GM21717 (cell line): Measurements from ENCODE around the gene INSIG1.

Source experiments
- ATAC-seq: cut with Tn5 transposase; IDR thresholded peaks from one replicate; pipeline ENCODE4 v1.9.1; 2021; ENCODE audit warnings: mild to moderate bottlenecking, moderate library complexity; ENCODE audit not compliant: unreplicated experiment

Gene INSIG1

GRCh38 chr7:155297517-155298287, at the start of gene INSIG1:
Gene INSIG1 (plus strand): TSS chr7:155297878. CDS start chr7:155298286, 408 bp downstream.
- ATAC-seq, result peak; percentile 60

GRCh38 chr7:155248366-155248756, 49.3 kb upstream of the INSIG1 start:
- ATAC-seq, result no peak

GRCh38 chr7:155251831-155252230, 45.8 kb upstream of the INSIG1 start:
- no peak for ATAC-seq

GRCh38 chr7:155252444-155252887, 45.2 kb upstream of the INSIG1 start:
- no peak for ATAC-seq

GRCh38 chr7:155252892-155253501, 44.7 kb upstream of the INSIG1 start:
- ATAC-seq, result no peak

GRCh38 chr7:155254018-155254417, 43.7 kb upstream of the INSIG1 start:
- no peak for ATAC-seq

GRCh38 chr7:155255071-155255470, 42.6 kb upstream of the INSIG1 start:
- no peak for ATAC-seq

GRCh38 chr7:155255621-155256020, 42.1 kb upstream of the INSIG1 start:
- ATAC-seq, result no peak

- no peak for ATAC-seq
Observed at GRCh38 chr7:155256081-155256760, 41.5 kb upstream of the INSIG1 start.

GRCh38 chr7:155256761-155257481, 40.8 kb upstream of the INSIG1 start:
- ATAC-seq, result no peak

GRCh38 chr7:155257482-155258225, 40.0 kb upstream of the INSIG1 start:
- ATAC-seq, result no peak

GRCh38 chr7:155258226-155258560, 39.5 kb upstream of the INSIG1 start:
- ATAC-seq, result no peak

GRCh38 chr7:155259866-155260497, 37.7 kb upstream of the INSIG1 start:
- ATAC-seq, result no peak

GRCh38 chr7:155260498-155260872, 37.2 kb upstream of the INSIG1 start:
- no peak for ATAC-seq

GRCh38 chr7:155261031-155261985, 36.4 kb upstream of the INSIG1 start:
- ATAC-seq, result no peak

GRCh38 chr7:155262031-155262430, 35.6 kb upstream of the INSIG1 start:
- no peak for ATAC-seq

GRCh38 chr7:155263051-155263450, 34.6 kb upstream of the INSIG1 start:
- ATAC-seq, result no peak

GRCh38 chr7:155263581-155264143, 34.0 kb upstream of the INSIG1 start:
- no peak for ATAC-seq

- no peak for ATAC-seq
Observed at GRCh38 chr7:155265144-155265543, 32.5 kb upstream of the INSIG1 start.
